Ecto neural progenitor cell (in vitro differentiated cells): Measurements from ENCODE around the gene SDCCAG8.
A peak's percentile ranks its signal among the peaks of the same experiment; 100 is the strongest.

Experiments
- DNase-seq: peaks from one replicate; pipeline ENCODE4 v3.0.0-alpha.2; 2018; ENCODE audit warnings: low spot score

Gene SDCCAG8

DNA sequence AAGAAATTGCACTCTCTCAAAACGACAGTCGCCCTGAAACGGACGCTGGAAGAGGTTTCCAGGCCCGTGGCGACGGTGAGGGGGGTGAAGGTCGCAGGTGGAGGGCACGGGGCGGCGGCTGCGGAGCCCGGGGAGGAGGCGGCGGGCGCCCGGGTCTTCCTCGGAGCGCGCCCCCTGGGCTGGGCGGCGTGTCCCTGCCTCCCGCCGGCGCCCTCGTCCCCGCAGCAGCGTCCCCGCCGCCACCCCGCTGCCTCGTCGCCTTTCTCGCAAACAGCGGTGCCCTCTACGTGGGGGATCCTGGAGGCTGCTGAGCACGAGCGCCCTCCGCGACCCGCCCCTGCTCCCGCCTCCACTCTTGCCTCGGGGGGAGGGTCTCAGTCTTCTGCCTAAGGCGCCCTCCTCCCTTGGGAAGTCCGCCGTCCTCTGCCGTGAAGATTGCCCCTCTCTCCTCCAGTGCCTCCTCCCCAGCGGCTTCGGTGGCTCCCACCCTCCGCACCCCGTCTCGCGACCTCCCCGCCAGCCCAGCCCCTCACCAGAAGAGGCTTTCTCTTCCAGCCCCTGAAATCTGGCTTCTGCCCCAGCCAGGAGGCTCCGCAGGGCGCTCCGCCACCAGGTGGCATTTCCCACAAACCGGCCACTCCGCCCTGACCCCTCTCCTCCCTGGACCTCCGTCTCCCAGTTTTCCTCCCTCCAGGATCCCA is 227.4 kb downstream of the SDCCAG8 start:
- DNase-seq = peak; percentile 71

DNA sequence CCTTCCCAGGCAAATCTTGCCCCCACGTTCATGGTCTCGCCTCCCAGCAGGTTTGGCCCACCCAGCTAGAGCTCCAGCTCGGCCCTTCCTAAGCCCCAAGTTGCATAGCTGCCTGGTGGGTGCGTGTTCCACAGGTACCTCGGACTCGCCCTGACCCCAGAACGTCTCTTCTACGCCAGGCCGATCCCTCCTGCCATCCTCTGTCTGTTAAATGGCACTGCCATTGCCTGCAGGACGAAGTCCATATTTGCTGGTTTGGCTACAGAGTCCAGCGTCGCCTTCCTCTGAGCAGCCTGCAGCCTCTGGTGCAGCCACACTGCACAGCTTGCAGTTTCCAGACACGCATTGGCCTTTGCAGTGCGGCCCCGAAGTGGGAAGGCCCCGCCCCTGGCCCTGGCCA is 228.1 kb downstream of the SDCCAG8 start:
- DNase-seq = no peak

- no peak for DNase-seq
These were observed 231.3 kb downstream of the SDCCAG8 start for GRCh38 chr1:243487036-243487648.

DNA sequence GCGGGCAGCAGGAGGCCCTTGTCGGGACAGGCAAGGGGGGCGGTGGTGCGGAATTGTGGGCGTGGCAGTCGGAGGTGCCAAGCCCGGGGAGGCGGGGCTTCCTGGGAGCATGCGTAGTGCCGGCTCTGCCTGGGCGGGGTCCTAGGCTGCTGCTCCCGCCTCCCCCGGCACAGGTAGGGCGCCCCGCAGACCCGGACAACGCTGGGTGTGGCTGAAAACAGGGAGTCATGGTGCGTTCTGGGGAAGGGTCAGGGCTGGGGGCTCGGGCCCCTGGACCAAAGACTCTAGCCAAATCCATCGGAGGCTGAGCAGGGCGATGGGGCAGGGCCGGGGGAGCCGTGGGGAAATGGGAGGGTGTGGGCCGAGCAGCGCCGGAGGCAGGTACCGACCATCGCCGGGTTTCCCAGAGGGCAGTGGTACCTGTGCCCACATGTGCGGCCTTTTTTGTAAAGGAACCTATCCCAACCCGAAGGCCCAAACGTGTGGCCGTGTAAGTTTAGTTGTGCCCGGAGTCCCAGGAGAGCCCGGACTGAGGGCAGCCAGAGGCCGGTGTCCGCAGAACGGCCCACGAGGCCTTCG is 231.9 kb downstream of the SDCCAG8 start:
- DNase-seq = peak; percentile 71

DNA sequence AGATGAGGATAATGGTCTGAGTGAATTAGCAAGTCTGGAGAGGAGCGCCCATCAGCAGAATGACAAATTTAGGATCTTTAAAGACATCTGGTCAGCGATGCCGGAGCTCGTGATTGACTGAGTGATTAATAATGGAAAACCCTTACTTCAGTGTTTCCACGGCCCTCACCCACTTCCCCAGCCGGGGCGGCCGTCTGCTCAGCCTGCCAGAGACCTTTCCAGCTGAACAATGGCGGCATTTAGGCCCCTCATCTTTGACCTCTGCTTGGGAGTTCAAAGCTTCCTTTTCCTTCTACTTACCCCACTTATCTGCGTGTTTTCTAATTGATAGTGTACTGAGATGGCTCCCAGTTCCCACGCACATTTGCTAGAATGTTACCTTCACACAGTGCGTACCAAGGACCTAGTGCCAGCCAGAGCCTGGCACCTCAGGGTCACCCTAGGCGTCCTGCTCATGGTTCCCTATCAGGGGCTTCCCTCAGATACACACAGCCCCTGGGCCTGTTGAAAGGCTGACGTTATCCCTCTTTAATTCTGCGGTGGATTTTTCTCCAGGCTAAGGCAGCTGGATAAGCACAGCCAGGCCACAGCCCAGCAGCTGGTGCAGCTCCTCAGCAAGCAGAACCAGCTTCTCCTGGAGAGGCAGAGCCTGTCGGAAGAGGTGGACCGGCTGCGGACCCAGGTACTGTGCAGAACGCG is 232.8 kb downstream of the SDCCAG8 start:
- DNase-seq = no peak

DNA sequence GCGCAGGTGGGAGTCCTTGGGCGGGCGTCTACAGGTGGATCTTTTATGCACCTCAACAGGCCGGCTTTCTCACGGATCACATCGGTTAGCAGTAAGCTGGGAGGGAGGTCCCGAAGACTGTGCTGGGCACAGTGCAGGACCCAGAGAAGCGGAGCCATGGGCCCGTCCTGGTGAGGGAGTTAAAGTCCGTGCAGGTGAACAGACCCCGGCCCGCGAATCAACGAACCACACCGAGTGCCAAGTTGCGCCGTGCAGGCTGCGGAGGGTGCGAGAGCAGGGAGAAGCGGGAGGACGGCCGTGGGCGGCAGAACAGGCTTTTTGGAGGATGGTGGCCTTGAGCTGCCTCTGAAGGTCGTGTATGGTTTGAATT is 233.3 kb downstream of the SDCCAG8 start:
- no peak for DNase-seq

DNA sequence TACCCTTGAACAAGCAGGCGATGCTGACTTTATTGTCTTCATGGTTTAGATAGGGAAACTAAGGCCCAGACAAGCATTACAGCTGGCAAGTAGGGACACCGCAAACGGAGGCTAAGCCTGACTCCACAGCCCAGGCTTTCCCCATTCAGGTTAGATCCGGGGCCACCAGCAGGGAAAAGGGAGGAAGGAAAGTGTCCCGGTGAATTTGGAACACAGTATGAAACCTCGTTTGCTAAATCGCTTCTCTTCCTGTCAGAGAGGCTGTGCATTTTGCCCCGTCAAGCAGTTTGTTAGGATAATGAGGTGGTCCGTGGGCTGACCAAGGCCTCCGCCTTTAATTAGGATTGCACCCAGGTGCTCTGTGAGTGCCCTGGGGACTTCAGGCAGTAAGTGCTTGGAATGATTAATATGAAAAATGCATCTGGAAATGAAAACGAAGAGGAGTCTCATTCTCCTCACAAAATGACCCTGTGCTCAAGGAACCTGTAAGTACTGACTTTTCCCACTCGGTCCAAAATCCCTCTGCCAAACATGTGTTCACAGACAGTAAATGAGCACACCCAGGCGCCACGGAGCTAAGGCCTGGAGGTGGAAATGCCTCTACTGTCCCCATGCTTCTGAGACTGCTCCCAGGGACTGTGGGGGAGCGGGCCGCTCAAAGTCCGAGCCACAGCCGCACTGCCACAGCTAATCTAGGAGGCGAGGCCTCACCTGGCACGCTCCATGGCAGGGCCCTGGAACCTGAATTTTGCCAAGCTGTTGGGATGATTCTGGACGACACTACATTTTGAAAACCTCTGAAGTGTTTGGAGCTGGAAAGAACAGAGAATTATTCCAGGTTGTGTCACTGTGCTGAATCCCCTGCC is 234.1 kb downstream of the SDCCAG8 start:
- DNase-seq = no peak

- no peak for DNase-seq
These were observed 235.2 kb downstream of the SDCCAG8 start for GRCh38 chr1:243490748-243491686.

- DNase-seq = peak; percentile 30
These were observed 237.6 kb downstream of the SDCCAG8 start for GRCh38 chr1:243493156-243494129.

GRCh38 chr1:243494741-243495431 is 239.0 kb downstream of the SDCCAG8 start:
- DNase-seq = no peak

DNA sequence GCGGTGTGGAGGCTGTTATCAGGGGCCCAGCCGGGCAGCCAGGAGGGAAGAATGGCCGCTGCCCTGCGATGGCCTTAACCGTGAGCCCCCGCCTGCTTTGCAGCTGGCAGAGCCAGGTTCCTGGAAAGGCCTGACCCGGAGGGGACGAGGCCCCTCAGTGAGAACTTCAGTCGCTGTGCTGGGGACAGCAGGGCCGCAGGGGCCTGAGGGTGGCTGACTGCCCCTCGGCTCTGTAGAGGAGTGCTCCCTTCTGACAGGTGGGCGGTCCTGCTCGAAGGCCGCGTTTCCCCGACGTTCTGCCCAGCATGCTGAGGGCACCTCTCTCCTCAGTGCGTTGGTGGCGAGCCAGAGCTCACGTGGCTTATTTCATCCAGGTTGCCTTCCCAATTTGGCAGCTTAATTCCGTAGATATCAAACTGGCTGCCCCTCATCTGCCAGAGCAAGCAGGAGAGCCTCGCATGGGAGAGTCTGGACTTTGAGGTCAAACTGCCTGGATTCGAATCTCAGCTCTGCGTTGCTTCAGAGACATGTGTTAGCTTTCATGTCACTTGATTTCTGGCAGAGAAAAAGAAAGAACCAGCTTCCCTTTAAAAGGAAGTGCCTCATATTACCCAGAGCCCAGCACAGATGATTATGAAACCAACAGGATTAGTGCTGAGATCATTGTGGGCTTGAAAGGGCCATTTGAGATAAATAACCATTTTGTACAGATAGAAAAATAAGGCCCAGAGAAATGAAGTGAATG is 239.8 kb downstream of the SDCCAG8 start:
- DNase-seq = no peak

- DNase-seq = no peak
These were observed 240.4 kb downstream of the SDCCAG8 start for GRCh38 chr1:243496187-243496646.

- no peak for DNase-seq
These were observed 241.0 kb downstream of the SDCCAG8 start for GRCh38 chr1:243496806-243497205.

- DNase-seq = no peak
These were observed 242.3 kb downstream of the SDCCAG8 start for GRCh38 chr1:243497939-243498681.

DNA sequence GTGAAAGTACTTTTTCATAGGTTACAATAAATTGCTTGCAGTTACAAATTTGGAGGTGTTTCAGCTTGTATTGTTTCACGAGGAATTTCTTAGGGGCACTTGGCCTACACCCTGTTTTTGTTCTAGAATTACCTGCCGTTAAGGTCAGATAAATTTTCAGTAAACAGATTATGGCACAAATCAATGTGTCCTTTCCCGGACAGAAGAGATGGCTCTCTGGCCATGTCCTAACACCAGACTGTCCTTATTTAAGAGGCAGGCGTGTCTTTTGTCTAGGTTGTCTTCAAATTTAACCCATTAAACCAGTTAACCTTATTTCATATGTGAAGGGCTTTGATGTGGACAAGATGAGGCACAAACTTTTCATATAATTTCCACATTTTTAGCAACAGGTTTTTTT is 243.4 kb downstream of the SDCCAG8 start:
- no peak for DNase-seq

- DNase-seq = no peak
These were observed 243.9 kb downstream of the SDCCAG8 start for GRCh38 chr1:243499711-243500110.

DNA sequence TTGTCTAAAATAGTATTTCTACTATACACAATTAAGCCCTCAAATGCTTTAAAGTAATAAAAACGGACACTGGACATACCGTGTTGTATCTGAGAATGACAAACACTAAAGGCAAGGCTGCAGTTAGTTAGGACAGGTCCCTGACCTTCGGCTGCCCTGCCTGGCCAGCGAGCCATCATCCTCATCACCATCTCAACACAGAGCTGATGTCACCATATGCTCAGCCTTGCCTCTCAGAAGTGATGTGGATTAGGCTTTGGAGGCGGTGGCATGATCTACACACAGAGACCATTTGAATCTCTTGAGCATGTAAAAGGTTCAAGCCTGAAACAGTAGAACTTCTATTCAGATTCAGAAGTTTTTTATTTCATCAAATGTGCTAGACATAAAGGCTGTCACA is 244.7 kb downstream of the SDCCAG8 start:
- DNase-seq = no peak

DNA sequence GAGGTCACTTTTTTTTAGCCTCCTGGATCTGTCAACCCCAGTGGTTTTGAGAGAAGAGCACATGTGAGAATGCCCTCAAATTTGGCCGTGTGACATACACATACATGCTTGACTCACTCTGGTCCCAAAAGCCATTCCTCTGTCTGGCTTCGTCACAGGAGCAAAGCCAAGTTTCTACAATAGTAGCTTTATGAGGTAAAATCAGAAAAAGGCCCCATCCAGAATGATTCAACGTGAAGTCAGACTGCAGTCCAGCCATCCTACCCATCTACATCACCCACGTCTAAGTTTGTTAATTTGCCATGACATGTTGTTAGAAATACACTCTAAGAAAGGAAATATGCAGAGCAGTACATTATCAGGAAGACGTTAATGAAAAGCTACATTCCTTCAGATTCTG is 245.2 kb downstream of the SDCCAG8 start:
- no peak for DNase-seq
